HG03280 (cell line): ENCODE measurements around the gene OTUD3.
"Not testable (repeated sequence)": the region's sequence is repeated elsewhere in the genome, so short reads cannot be mapped to it uniquely, and the experiment has no call there.

Source experiments
- ATAC-seq: cut with Tn5 transposase; IDR thresholded peaks from one replicate; pipeline ENCODE4 v1.9.1; 2021; ENCODE audit warnings: mild to moderate bottlenecking, moderate library complexity; ENCODE audit not compliant: unreplicated experiment

The OTUD3 gene, protein sequence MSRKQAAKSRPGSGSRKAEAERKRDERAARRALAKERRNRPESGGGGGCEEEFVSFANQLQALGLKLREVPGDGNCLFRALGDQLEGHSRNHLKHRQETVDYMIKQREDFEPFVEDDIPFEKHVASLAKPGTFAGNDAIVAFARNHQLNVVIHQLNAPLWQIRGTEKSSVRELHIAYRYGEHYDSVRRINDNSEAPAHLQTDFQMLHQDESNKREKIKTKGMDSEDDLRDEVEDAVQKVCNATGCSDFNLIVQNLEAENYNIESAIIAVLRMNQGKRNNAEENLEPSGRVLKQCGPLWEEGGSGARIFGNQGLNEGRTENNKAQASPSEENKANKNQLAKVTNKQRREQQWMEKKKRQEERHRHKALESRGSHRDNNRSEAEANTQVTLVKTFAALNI

DNA sequence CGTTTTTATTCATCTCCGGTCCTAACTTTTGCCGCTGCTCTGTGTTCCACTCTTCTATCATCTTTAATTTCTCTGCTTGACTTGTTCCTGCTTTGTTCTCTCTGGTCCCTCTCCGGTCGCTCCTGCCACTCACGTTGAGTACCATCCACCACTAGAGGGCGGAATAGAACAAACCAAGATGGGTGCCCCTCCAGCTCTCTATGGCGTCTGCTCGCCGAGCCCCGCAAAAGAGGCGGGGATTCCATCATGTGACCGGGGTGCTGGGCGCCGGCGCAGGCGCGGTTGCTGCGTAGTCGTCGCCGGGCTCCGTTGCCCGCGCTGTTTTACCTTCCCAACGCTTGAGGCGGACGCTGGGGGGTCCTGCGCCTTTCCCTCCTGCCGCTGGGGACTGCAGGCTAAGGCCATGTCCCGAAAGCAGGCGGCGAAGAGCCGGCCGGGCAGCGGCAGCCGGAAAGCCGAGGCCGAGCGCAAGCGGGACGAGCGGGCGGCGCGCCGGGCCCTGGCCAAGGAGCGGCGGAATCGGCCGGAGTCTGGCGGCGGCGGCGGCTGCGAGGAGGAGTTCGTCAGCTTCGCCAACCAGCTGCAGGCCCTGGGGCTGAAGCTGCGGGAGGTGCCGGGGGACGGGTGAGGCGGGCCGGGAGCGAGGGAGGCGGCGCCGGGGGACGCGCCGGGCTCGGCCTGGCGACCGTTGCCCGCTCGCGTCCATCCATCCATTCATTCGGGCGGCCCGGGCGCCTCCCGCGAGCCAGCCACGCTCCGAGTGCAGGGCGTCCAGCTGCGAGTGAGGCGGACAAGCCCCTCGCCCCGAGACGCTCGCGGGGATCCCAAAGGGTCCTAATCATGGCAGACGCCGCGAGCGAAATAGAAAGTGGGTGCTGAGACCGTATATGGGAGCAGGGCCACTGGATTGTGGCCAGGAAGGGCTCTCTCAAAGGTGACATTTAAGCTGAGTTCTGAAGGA, at the start of gene OTUD3:
Gene OTUD3 (plus strand): TSS at position 285 of the 961 bp plus-strand sequence. CDS start 119 bp downstream, at position 404.
- ATAC-seq: peak; percentile 95

DNA sequence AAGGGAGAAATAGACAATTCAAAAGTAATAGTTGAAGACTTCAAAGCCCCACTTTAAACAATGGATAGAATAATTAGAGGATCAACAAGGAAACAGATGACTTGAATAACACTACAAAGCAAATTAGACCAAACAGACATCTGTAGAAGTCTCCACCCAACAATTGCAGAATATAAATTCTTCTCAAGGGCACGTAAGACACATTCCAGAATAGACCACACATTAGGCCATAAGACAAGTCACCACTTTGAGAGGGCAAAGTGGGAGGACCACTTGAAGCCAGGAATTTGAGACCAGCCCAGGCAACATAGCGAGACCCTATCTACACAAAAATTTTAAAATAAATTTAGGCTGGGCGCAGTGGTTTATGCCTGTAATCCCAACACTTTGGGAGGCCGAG, 46.6 kb upstream of the OTUD3 start:
- ATAC-seq: no peak

DNA sequence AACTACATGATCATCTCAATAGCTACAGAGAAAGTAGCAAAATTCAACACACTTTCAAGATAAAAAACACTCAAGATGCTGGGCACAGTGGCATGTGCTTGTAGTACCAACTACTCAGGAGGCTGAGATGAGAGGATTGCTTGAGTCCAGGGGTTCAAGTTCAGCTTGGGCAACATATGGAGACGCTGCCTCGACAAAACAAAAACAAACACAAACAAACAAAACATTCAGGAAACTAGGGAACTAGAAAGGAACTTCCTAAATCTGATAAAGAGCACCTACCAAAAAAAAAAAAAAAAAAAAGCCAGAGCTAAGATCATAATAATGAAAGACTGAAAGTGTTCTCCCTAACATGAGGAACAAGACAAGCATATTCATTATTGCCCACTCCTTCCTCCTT, 44.3 kb upstream of the OTUD3 start:
- ATAC-seq: no peak

DNA sequence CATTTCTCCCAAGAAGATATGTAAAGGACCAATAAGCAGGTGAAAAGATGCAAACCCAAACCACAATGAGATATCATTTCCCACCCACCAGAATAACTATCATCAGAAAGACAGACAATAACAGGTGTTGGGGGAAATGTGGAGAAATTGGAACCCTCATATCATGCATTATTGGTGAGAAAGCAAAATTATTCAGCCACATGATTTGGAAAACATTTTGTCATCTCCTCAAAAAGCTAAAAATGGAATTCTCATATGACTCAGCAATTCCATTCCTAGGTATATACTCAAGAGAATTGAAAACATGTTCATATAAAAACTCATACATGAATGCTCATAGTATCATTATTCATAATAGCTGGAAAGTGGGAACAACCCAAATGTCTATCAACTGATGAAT, 42.0 kb upstream of the OTUD3 start:
- ATAC-seq: no peak

DNA sequence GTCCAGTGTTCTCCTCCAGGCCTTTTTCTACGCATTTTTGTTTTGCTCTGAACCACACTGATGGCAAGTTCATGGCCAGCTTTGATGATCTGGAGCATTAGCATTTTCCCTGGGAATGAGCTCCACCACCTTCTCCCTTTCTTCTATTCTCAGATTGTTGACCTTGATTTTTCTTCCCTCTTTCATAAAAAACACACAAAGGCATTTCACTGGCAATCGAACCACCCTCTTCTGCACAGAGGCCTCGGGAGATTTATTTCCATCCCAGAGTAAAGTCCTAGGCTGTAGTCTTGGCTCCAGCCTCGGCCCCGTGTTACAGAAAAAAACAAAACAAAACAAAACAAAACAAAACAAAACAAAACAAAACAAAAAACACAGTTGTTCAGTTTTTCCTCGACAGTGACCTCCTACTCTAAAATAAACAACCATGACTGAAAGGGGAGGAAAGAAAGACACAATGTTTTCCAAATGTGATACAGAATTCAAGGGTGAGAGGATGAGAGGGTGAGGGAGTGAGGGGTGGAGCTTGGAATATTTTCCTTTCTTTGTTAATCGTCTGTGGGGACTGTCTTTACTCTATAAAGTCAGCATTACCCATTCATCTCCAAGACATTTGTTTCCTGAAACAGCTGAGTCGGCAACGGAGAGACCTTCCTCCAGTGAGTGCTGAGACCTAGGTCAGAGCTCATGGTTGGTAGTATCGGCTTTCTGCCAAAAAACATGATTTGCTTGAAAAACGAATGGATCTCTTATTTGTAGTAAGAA, 37.3 kb upstream of the OTUD3 start:
- no peak for ATAC-seq

DNA sequence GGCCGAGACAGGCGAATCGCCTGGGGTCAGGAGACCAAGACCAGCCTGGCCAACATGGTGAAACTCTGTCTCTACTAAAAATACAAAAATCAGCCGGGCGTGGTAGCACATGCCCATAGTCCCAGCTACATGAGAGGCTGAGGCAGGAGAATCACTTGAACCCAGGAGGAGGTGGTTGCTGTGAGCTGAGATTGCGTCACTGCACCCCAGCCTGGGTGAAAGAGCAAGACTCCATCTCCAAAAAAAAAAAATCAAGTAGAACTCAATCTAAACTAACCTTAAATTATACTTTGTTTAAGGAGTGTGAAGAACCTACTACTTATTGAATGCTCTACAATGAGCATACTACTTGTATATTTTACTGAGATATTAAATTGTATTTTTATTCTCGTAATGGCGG, 36.6 kb upstream of the OTUD3 start:
- ATAC-seq: no peak

DNA sequence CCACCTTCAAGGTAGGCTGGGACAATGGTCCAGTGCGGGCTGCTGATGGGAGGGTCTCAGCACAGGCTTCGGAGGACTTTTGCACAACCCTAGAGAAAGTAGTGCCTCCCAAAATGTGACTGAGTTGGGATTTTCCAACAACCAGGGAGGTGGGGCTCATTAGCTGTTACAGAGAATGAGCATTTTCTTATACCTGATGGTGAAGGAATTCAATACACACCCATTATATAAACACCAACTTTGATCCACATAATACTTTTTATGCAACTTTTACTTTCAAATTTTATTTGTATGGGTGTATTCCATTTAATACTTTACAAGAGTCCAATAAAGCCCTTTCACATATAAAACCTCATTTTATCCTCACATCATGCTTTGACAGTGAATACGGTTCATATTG, 35.9 kb upstream of the OTUD3 start:
- no peak for ATAC-seq

DNA sequence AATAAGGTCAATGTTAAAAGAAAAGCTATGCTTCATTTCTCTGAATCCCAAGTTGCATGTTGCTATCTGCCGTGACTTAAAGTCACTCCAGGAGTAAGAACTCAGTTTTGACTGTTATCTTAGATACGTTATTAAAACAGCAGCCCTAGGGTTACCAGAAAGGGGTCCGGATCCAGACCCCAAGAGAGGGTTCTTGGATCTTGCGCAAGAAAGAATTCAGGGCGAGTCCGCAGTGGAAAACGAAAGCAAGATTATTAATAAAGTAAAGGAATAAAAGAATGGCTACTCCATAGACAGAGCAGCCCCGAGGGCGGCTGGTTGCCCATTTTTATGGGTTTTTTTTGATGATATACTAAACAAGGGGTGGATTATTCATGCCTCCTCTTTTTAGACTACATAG, 34.9 kb upstream of the OTUD3 start:
- not testable (repeated sequence) for ATAC-seq

DNA sequence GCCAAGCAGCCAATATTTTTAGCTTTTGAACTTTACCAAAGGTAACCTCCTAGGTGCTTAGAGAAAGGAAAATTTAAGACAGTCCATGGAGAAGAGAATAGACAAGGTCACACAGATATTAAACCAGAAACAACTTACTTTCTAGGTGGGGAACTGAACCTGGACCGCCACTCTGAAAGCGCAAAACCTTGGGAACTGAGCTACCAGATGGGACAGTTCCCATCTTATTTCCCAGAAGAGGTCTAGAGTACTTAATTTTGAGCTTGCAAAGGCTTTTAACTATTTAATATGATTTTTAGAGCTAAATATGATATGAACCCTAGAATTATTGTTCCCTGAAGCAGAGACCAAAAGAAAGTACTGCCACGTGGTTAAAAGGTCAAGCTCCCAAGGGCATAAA, 32.9 kb upstream of the OTUD3 start:
- ATAC-seq: not testable (repeated sequence)

DNA sequence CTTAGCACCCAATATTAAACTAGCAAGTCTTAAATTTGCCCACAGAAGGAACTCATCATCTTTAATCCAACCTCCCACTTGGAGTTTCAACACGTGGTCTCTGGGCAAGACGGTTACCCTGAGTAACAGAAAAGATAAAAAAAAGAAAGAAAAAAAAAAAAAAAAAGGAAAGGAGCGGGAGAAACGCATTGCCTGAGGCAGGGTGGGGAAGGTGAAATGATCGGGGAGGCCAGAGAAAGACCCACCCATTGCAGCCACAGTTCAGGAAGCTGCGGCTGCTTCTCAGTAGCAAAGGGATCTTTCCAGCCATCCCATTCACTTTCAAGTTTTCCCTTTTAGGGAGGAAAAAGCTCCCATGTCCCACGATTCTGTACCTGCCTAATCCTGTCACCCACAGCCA, 32.0 kb upstream of the OTUD3 start:
- ATAC-seq: no peak

DNA sequence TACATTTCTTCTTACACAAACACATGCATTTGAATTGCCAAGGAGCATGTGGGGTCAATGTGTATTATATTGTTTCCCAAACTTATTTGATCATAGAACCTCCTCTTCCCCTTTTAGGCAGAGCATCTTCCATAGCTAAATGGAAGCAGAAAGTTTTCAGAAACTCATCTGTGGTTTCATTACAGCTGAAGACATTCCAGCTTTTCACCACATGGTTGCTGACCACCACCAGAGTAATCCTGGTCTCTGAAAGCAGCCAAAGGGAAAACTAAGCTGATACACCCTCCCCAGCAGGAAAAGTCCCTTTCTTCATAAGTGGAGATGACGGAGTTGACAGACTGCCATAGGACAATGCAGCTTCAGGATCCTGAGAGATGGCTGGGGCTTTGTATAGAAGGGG, 30.2 kb upstream of the OTUD3 start:
- no peak for ATAC-seq

DNA sequence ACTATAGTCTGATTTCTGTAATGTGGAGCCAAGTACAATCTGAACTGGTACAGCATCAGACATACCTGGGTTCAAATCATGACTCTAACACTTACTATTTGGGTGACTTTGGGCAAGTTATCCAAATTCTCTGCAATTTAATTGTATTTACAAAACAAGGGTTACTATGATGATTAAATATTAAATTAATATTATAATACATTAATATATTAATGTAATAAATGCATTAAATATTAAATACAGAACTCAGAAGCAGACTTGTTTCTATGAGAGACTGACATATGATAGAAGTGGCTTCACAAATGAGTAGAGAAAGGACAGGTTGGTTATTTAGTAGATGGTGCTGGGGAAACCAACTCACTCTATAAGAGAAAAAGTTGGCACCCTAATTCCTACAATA, 27.3 kb upstream of the OTUD3 start:
- no peak for ATAC-seq

DNA sequence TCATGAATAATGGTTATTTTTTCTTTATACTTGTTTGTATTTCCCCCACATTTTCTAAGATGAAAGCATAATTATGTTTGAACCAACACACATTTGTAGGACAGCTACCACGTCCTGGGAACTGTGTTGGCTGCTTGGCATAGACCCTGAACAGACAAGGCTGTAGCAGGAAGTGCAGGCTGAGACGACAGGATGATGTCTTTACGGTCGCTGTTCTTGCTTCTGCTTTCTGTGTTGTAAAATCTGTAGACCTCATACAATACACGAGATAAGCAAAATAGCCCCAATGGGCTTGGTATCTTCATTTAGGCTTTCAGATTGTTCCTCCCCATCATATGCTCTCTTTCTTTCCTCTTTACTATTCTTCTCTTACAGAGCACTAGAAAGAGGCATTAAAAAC, 23.3 kb upstream of the OTUD3 start:
- no peak for ATAC-seq

DNA sequence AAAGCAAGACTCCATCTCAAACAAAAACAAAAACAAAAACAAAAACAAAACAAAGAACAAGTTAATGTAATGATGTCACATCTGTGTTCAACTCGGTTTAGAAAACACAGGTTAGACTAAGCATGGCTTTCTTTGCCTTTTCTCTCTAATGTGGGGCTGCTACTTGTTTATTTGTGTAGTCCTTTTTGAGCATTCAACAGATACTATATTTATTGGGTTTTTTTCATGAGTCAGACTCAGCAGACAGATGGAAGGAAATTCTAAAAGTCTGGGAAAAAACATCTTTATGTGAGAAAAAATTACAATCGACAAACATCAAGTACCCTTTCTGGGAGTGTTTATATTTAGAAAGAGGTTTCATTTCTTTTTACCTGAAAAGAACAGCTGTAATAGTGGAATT, 22.3 kb upstream of the OTUD3 start:
- ATAC-seq: no peak

DNA sequence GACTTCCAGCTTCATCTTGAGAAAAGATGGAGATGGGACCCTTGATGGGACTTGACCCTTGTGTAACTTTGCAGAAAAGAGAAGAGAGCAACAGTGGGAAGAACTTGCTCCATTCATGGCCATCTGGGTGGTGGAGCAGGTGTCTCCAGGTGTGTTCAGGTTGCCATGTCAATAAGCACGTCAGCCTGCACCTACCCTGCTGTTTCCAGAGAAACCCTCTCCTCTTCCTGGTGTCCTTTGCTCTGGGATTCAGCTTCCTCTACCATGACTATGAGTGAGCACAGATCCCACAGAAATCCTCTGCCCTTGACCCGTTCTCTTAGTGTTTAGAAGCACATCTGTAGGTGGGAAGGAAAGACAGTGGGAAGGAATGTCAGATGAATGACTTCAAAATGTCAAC, 21.8 kb upstream of the OTUD3 start:
- ATAC-seq: no peak

DNA sequence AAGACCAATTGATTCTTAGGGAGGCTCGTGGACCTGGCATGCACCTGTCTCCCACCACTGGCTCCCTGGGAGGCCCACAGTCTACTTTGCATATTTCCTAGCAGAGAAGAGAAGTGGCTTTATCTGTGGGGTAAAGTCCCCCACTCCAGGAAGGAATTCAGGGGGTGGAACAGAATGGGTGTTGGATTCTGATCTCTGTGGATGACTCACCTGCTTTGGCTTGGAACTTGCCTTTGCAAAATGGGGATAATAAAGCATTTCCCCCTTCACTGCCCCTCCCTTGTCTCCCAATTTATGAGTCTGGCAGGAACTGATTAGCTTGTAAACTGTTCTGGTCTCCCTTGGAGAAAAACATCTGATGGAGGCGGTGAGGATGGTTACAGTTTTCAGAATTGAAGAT, 21.2 kb upstream of the OTUD3 start:
- ATAC-seq: no peak

DNA sequence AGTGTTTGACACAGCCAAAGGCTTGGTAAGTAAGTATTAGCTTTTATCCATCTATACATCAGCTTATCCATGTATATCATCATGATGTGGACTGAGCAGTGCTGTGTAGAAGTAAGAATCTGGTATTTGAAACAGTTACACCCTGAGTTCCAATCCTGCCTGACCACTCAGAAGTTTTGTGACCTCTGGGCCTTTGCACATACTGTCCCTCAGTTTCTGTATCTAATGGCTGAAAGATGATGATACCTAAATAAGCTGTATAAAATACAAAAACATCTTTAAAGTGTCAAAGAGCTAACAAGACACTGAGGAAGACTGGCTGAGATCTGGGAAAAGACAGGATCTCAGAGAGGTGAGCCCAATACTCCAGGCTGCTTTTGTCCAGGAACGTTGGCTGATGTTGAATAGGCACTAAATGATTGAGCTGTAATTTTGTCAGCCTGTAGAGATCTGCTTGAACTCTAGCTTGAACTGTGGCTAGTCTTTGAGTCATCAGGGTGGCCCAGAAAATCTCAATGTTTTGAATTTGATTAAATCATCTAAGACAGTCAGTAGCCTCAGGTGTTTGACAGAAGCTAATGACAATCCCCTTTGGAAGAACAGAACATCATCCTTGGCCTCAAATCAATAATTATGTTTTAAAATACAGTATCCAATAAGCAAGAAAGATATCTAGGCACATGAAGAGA, 20.2 kb upstream of the OTUD3 start:
- no peak for ATAC-seq

DNA sequence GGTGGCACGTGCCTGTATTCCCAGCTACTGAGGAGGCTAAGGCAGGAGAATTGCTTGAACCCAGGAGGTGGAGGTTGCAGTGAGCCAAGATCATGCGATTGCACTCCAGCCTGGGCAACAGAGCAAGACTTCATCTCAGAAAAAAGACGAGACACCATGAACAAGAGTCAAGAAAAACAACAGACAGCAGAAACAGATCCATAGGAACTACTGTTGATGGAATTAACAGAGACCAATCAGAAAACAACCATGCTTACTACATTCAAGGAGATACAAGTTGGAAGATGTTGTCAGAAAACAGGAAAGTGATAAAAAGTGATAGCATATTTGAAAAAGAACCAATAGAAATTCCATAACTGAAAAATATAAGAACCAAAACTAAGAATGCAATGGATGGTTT, 19.3 kb upstream of the OTUD3 start:
- no peak for ATAC-seq

DNA sequence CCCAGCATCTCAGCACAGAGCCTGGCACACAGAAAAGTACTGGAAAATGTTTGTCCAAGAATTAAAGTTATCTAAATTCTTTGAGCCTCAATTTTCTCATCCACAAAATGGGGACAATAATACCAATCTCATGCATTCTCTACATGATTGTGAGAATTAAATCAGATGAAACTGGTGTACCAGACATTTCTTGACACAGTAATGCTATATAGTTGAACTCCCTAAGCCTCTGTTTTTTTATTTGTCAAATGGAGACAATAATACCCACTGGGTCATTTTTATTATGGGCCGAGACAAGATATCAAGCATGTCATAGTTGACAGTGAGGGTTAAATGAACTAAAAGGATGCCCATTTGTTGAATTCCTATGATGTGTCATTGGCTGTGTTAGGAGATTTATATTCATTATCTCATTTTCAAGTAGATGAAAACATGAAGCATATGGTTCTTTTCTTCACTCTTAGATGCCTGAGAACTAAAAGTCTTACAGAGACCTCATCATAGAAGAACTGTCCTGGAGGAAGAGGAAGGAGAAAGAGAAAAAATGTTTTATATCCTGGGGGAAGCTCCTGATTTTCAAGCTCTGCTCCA, 17.5 kb upstream of the OTUD3 start:
- no peak for ATAC-seq

DNA sequence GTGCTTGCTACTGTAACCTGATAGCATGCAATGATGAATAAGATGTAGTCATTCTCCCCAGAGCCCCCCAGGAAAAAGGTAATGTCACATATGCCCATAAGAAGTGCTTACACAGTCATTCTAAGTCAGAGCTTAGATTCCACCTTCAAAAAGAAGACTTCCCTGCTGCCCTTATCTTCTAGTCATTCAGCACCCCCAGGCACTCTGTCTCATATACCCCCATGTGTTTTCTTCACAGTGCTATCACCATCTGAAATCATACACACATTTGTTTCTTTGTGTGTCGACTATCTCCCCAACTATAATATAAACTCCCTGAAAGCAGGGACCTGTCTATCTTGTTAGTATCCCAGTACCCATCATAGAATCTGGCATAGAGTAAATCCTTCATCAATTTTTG, 16.2 kb upstream of the OTUD3 start:
- ATAC-seq: no peak
